ENCODE data around the gene EEA1. TPM values are rescaled to one million over a fixed set of nuclear protein-coding genes. Genes with fewer than 3 reads are reported as not detected.

EEA1 gene
- total RNA-seq, 2 donors from 2014 or later = 32.4 to 33.4 TPM

DNA sequence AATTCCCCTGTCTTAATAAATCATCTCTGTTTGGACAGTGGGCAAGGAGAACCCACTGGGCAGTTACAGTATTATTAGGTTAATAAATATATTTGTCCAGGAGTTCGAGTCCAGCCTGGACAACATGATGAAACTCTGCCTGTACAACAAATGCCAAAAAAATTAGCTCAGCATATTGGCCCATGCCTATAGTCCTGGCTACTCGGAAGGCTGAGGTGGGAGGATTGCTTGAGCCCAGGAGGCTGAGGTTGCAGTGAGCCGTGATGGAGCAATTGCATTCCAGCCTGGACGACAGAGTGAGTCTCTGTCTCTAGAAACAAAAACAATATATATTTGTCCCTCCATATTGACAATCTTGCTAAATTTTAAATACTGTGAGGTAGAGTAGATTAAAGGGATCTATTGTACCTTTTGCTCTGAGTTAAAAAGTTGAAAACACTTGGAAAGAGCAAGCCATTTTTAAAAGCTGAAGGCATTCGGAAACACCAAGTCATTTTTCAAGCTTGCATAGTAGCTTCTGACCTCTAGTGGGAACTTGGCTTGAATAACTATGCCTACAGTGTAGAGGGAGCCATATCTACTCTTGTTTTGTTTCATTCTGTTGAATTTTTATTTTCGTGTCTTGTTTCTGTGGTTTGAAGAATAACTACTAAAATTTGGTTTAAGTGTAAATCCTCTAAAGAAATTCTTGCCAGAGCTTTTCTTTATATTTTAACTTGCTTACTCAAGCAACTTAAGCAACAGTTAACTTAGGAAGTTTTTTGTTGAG, 14.6 kb upstream of the EEA1 start:
- intact Hi-C loops (cut with DNase I, micrococcal nuclease) = no loop called here
- DNase-seq (no peak), ATAC-seq (no peak)

DNA sequence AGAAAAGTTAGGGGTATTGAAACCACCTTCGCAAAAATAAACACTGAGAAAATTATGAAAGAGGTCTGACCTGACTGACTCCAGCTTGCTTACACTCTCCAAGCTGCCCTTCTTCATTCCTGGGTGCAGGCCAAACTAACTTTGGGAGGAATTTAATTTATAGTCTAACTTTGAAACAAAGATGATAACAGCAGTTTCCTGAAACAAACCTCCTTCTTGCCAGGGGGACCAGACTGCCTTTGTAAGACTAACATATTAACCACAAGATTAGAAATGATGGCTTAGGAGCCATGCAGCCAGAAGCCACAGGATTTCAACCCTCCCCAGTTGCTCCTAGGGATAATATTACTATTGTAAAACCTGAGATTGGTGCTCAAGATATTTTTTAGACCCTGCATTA, 13.8 kb upstream of the EEA1 start:
- no peak for DNase-seq

GRCh38 chr12:92939116-92939515, 10.0 kb upstream of the EEA1 start:
- intact Hi-C loops (cut with DNase I, micrococcal nuclease) = no loop called here
- ATAC-seq = no peak
- DNase-seq = no peak

More for the DNA sequence above, 13.8 kb upstream of the EEA1 start:
- ATAC-seq = no peak
- intact Hi-C loops (cut with DNase I, micrococcal nuclease) = no loop called here

DNA sequence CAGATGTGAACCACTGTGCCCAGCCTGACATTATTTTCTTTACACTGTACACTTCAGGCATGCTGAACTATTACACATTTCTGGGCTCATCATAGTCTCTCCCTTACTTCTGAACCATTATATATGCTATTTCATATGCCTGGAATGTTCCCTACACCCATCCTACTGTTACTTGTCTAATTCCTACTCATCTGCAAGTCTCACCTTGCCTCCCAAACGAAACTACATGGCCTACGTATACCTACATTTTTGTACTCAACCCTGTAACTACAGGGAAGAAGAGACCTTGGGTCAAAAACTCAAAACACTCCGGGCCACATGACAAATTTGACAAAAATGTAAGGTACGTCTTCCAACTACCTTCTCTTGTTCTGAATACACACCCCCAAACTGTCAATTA, 9.5 kb upstream of the EEA1 start:
- ATAC-seq = no peak

GRCh38 chr12:92938018-92938417, 8.9 kb upstream of the EEA1 start:
- intact Hi-C loops (cut with DNase I, micrococcal nuclease) = no loop called here
- DNase-seq (no peak), ATAC-seq (no peak)

More for the DNA sequence above, 9.5 kb upstream of the EEA1 start:
- intact Hi-C loops (cut with DNase I, micrococcal nuclease) = no loop called here
- DNase-seq = no peak

DNA sequence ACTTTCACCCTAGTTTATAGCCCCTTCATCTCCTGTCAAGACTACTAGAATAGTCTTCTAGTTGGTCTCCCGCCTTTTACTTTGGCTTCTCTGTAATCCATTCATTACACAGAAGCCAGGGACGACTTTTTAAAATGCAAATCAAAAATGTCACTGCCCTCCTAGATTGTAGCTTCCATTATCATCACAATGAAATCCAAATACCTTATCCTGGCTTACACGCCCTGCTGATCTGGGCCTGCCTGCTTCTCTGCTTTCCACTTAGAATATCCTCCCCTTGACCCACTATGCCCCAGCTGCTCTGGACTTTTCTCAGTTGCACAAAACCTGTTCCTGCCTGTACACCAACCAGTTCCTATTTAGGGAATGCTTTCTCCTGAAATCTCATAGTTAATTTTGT, 4.5 kb upstream of the EEA1 start:
- ATAC-seq = no peak
- intact Hi-C loops (cut with DNase I, micrococcal nuclease) = no loop called here
- DNase-seq = no peak

- intact Hi-C loops (cut with DNase I, micrococcal nuclease) = no loop called here
- no peak for ATAC-seq
- no peak for DNase-seq
Measured at GRCh38 chr12:92930421-92930820, 1.3 kb upstream of the EEA1 start.

GRCh38 chr12:92929983-92930382, 888 bp upstream of the EEA1 start:
- no peak for ATAC-seq
- intact Hi-C loops (cut with DNase I, micrococcal nuclease) = no loop called here
- DNase-seq = no peak

DNA sequence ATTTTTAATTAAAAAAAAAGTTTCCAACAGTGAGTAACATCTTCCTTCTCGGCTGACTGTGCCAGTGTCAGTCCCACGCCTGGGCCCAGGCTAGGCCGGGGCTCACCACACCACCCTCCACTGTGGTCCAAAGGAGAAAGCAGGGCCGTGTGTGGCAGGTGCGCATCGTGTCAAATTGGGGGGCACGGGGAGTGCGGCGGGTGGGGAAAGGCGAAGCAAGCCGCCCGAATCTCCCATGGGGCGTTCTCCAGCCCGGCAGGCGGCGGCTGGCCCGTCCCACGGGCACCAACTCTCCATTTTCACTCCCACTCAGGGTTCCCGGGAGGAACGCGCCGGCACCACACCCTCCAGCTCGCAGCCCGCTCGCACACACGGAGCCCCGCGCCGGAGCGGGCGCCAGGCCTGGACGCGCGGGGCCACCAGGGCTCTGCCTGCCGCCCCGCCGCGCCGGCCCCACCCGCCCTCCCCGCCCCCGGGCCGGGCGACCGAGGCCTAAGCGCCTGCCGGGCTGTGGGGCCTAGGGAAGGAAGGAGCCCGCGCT, 604 bp downstream of the EEA1 start:
- ATAC-seq (peak; percentile 59), DNase-seq (peak; percentile 42 to 57)
- intact Hi-C loops (cut with DNase I, micrococcal nuclease) = no loop called here

GRCh38 chr12:92927436-92928281, 1.4 kb downstream of the EEA1 start:
- DNase-seq (no peak), ATAC-seq (no peak)
- intact Hi-C loops (cut with DNase I, micrococcal nuclease) = no loop called here

DNA sequence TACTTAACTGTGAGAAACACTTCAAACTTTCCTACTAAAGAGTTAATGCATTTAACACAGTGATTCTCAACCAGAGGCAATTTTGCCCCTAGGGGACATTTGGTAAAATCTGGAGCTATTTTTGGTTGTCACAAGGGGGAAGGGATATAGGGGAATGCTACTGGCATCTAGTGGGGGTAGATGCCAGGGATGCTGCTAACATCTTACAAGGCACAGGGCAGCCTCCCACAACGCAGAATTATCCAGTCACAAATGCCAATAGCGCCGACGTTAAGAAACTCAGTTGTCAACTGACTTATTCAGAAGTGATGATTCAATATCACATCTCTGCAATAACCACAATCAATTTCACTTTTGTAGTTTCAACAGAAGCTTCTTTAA, 2.0 kb downstream of the EEA1 start:
- DNase-seq (no peak), ATAC-seq (no peak)
- intact Hi-C loops (cut with DNase I, micrococcal nuclease) = no loop called here

- no peak for ATAC-seq
- no peak for DNase-seq
- intact Hi-C loops (cut with DNase I, micrococcal nuclease) = no loop called here
Measured at GRCh38 chr12:92926549-92926948, 2.5 kb downstream of the EEA1 start.

- intact Hi-C loops (cut with DNase I, micrococcal nuclease) = no loop called here
- no peak for ATAC-seq
- no peak for DNase-seq
Measured at GRCh38 chr12:92921877-92922276, 7.2 kb downstream of the EEA1 start.

- ATAC-seq = no peak
- DNase-seq = no peak
- intact Hi-C loops (cut with DNase I, micrococcal nuclease) = no loop called here
Measured at GRCh38 chr12:92915365-92915764, 13.7 kb downstream of the EEA1 start.

- no peak for DNase-seq
- ATAC-seq = no peak
- intact Hi-C loops (cut with DNase I, micrococcal nuclease) = no loop called here
Measured at GRCh38 chr12:92914170-92914569, 14.9 kb downstream of the EEA1 start.

GRCh38 chr12:92912672-92913071, 16.4 kb downstream of the EEA1 start:
- DNase-seq = no peak
- intact Hi-C loops (cut with DNase I, micrococcal nuclease) = no loop called here

DNA sequence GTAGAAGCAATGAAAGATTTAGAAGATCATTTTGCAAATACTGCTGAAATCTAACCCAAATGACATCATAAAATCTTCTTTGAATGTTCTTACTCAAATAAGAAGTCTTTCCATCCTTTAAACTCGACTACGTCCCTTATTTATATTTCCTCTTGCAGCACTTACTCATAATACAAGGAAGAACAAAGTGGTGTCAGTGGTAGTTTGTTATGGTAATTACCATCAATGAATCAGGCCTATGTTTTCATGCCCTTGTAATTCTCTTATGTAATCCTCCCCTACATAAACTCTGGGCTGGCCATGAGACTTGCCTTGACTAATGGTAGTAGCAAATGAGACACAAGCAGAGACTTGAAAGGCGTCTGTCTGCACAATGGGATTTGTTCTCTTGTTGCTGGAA, 17.0 kb downstream of the EEA1 start:
- ATAC-seq (peak; percentile 98), DNase-seq (no peak)
- intact Hi-C loops (cut with DNase I, micrococcal nuclease) = no loop called here

More at GRCh38 chr12:92912672-92913071, 16.4 kb downstream of the EEA1 start:
- ATAC-seq = peak; percentile 22

GRCh38 chr12:92911339-92911738, 17.8 kb downstream of the EEA1 start:
- no peak for DNase-seq
- intact Hi-C loops (cut with DNase I, micrococcal nuclease) = no loop called here
- ATAC-seq = no peak

DNA sequence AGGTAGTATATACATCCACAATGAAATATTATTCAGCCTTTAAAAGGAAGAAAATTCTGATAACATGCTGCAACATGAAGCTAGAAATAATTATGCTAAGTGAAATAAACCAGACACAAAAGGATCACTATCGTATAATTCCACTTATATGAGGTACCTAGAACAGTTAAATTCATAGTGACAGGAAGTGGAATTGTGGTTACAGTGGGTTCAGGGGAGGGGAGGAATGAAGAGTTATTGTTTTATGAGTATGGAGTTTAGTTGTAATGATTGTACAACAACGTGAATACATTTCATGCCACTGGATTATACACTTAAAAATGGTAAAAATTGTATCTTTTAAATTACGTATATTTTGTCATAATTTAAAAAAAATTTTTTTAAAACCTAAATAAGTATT, 21.0 kb downstream of the EEA1 start:
- DNase-seq (no peak), ATAC-seq (no peak)
- intact Hi-C loops (cut with DNase I, micrococcal nuclease) = no loop called here

All from left colon (tissue), 2 donors.